Renal cortex interstitium (tissue), 15 donors: ENCODE measurements around the gene ZNF584. TPM values are rescaled to one million over a fixed set of nuclear protein-coding genes. Genes with fewer than 3 reads are reported as not detected.
"Not testable (repeated sequence)": the region's sequence is repeated elsewhere in the genome, so short reads cannot be mapped to it uniquely, and the experiment has no call there.

Experiments
- DNase-seq, 11 donors: peaks; one replicate each; pipeline ENCODE4 v3.0.0-alpha.2; 2013; ENCODE audit warnings: low read depth in 9 of 11, low spot score in 4 of 11; ENCODE audit errors: extremely low read depth in 1 of 11
- long read RNA-seq, 16 experiments: transcript quantifications; one replicate each; lab custom pipeline, GENCODE V29; 2026
- polyA plus RNA-seq, 3 donors: library from polyadenylated mRNA; unstranded; fragments of 120-200 nt; gene quantifications; one replicate each; pipeline ENCODE4 v1.2.1, GENCODE V29; 2013; ENCODE audit not compliant: insufficient read length in 3 of 3

The ZNF584 gene
- polyA plus RNA-seq: 10 to 100 TPM; 13.3 to 15.0 (median 13.3) TPM
- long read RNA-seq, donor 1, transcript ZNF584-208 (1 exons, 2,709 nt): major isoform, 10 of 12 reads
- long read RNA-seq, donor 1, partial matches to known transcripts: 0 of 12 reads
- long read RNA-seq, donor 1, other reads (novel, unspliced or antisense): 0 of 12 reads
- long read RNA-seq, donor 2, transcript ZNF584-208 (1 exons, 2,709 nt): major isoform, 6 of 7 reads
- long read RNA-seq, donor 2, partial matches to known transcripts: 0 of 7 reads
- long read RNA-seq, donor 2, other reads (novel, unspliced or antisense): 0 of 7 reads
- long read RNA-seq, donor 3, partial matches to known transcripts: 0 of 5 reads
- long read RNA-seq, donor 3, other reads (novel, unspliced or antisense): 0 of 5 reads
- long read RNA-seq, donor 4, transcript ZNF584-208 (1 exons, 2,709 nt): major isoform, 8 of 12 reads
- long read RNA-seq, donor 4, partial matches to known transcripts: 0 of 12 reads
- long read RNA-seq, donor 4, other reads (novel, unspliced or antisense): 0 of 12 reads
- long read RNA-seq, donor 5, transcript ZNF584-208 (1 exons, 2,709 nt): major isoform, 8 of 8 reads
- long read RNA-seq, donor 5, partial matches to known transcripts: 0 of 8 reads
- long read RNA-seq, donor 5, other reads (novel, unspliced or antisense): 0 of 8 reads
- long read RNA-seq, donor 6, transcript ZNF584-208 (1 exons, 2,709 nt): major isoform, 6 of 8 reads
- long read RNA-seq, donor 6, partial matches to known transcripts: 0 of 8 reads
- long read RNA-seq, donor 6, other reads (novel, unspliced or antisense): 0 of 8 reads
- long read RNA-seq, donor 7, transcript ZNF584-208 (1 exons, 2,709 nt): major isoform, 11 of 13 reads
- long read RNA-seq, donor 7, partial matches to known transcripts: 0 of 13 reads
- long read RNA-seq, donor 7, other reads (novel, unspliced or antisense): 0 of 13 reads
- long read RNA-seq, donor 8, transcript ZNF584-208 (1 exons, 2,709 nt): major isoform, 13 of 20 reads
- long read RNA-seq, donor 8, partial matches to known transcripts: 5 of 20 reads
- long read RNA-seq, donor 8, other reads (novel, unspliced or antisense): 0 of 20 reads
- long read RNA-seq, donor 9, transcript ZNF584-208 (1 exons, 2,709 nt): major isoform, 10 of 10 reads
- long read RNA-seq, donor 9, partial matches to known transcripts: 0 of 10 reads
- long read RNA-seq, donor 9, other reads (novel, unspliced or antisense): 0 of 10 reads
- long read RNA-seq, donor 10, partial matches to known transcripts: 0 of 3 reads
- long read RNA-seq, donor 10, other reads (novel, unspliced or antisense): 0 of 3 reads
- long read RNA-seq, donor 11, transcript ZNF584-208 (1 exons, 2,709 nt): major isoform, 5 of 6 reads
- long read RNA-seq, donor 11, partial matches to known transcripts: 0 of 6 reads
- long read RNA-seq, donor 11, other reads (novel, unspliced or antisense): 0 of 6 reads
- long read RNA-seq, donor 12, partial matches to known transcripts: 0 of 1 reads
- long read RNA-seq, donor 12, other reads (novel, unspliced or antisense): 0 of 1 reads
- long read RNA-seq, donor 13, transcript ZNF584-208 (1 exons, 2,709 nt): major isoform, 17 of 17 reads
- long read RNA-seq, donor 13, partial matches to known transcripts: 0 of 17 reads
- long read RNA-seq, donor 13, other reads (novel, unspliced or antisense): 0 of 17 reads
- long read RNA-seq, donor 14, transcript ZNF584-208 (1 exons, 2,709 nt): major isoform, 6 of 9 reads
- long read RNA-seq, donor 14, partial matches to known transcripts: 0 of 9 reads
- long read RNA-seq, donor 14, other reads (novel, unspliced or antisense): 0 of 9 reads
- long read RNA-seq, donor 15, partial matches to known transcripts: 0 of 4 reads
- long read RNA-seq, donor 15, other reads (novel, unspliced or antisense): 0 of 4 reads
- long read RNA-seq, donor 16, transcript ZNF584-208 (1 exons, 2,709 nt): major isoform, 16 of 27 reads
- long read RNA-seq, donor 16, partial matches to known transcripts: 10 of 27 reads
- long read RNA-seq, donor 16, other reads (novel, unspliced or antisense): 0 of 27 reads

- DNase-seq: peak; percentile 87 to 97 (median 94)
These were observed at the start of gene ZNF584 for GRCh38 chr19:58408152-58409009. Gene ZNF584 (plus strand): TSS chr19:58408649. CDS start chr19:58409148, 499 bp downstream.

DNA sequence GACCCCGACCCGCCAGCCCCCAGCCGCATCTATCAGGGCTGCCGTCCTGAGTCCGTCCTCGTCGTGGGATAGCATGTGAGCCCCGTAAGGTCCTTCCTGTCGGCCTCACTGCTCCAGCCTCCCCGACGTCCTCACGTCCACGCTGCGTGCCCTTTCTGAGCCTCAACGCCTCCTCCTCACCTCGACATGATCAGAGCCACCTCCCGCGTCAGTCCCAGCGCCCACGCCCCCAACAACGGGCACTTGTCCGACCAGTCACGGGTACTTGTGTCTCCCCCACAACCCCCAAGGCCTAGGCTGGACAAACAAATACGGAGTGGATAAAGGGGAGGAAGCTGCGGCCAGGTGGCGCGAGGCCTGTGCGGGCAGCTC, 46.6 kb upstream of the ZNF584 start:
- no peak for DNase-seq

DNA sequence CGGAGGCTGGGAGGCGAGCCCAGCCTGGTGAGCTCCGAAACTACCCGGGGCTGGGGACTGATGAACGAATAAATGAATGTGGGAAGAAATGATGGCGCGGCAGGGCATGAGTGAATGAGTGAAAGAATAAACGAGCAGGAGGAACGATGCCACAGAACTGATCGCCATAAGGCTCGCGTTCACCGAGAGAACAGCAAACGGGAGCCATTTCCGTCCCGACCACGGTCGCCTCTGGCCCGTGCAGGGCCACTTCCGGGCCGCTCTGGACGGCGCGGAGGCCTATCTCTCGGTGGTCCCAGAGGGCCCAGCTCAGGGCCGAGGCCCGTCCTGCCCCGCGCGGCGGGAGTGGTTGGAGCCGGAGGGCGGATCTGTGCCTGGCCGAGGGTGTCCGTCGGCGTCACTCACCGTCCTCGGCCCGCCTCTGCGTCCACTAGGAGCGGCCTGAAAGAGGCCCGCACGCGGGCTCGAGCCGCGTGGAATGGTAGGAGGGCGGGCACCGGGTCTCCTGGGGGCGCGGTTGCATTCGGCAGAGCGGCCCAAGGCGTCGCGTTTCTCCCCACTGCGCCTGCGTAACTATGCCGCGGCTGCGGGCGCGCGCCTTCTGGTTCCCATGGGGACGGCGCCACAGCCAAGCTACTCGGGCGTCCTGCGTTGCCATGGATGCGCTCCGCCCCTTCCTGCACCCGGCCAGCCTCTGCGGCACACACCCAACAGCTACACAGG, 46.0 kb upstream of the ZNF584 start, which contains the start of gene ZNF497:
Gene ZNF497 (minus strand): TSS at position 480 of the 723 bp plus-strand sequence. CDS start 5,116 bp downstream, outside the sequence.
- DNase-seq: peak; percentile 88 to 95 (median 93)

- no peak for DNase-seq
These were observed 44.3 kb upstream of the ZNF584 start for GRCh38 chr19:58364146-58364545.

DNA sequence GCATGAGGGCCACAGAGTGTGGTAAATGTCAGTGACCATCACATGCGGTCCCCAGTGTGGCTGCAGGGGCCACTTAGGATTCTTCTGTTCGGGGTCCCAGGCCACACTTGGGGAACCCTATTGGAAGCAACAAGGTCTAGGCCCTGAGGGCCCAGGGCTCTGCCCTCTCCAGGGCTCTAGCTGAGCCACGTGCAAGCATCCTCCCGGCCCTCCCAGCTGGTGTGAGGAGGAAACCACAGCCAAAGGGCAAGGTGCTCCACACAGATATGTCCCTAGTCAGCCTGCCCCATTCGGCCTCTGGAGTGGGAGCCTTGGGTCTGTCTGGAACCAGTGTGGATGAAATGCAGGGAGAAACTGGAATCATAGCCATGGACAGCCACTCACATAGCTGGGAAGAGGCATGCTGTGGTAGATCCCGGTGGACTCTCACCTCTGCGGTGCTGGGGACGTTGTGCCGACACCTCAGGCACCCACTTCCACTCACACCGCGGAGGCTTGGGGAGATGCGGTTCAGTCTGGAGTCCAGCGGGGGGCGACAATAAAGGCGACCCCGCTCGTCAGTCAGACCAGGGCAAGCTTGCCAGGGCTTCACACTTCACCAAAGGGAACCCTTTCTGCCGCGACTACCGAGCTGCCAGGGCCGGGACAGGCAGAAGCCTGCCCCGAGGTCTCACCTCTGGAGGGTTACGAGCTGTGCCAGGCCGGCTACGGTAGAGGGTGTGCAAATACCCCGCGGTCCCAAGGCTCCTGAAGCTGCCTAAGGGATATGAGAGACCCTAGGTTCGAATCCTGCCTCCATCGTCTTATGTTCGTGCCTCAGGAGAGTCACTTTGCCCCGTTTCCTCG, 41.6 kb upstream of the ZNF584 start:
- DNase-seq: no peak

DNA sequence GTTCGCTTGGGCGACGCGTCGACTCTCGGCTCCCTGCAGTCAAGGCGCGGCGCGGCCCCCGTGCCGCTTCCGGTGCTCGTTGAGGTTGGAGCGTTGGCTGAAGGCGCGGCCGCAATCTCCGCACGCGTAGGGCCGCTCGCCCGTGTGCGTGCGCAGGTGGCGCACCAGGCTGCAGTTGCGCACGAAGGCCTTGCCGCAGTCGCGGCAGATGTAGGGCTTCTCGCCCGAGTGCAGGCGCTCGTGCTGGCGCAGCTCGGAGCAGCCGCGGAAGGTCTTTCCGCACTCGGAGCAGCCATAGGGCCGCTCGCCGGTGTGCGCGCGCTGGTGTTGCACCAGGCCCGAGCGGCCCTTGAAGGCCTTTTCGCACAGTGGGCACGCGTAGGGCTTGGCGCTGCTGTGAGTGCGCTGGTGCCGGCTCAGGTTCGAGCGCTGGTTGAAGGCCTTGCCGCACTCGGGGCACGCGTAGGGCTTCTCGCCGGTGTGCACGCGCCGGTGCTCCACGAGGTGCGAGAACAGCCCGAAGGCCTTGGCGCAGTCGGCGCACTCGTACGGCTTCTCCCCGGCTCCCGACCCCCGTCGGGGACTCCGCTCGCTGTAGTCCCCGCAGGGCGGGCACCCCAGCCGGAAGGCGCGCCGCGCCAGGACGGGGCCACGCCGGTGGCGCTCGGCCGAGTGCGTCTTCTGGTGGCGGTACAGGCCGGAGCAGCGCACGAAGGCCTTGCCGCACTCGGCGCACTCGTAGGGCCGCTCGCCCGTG, 40.6 kb upstream of the ZNF584 start:
- no peak for DNase-seq

DNA sequence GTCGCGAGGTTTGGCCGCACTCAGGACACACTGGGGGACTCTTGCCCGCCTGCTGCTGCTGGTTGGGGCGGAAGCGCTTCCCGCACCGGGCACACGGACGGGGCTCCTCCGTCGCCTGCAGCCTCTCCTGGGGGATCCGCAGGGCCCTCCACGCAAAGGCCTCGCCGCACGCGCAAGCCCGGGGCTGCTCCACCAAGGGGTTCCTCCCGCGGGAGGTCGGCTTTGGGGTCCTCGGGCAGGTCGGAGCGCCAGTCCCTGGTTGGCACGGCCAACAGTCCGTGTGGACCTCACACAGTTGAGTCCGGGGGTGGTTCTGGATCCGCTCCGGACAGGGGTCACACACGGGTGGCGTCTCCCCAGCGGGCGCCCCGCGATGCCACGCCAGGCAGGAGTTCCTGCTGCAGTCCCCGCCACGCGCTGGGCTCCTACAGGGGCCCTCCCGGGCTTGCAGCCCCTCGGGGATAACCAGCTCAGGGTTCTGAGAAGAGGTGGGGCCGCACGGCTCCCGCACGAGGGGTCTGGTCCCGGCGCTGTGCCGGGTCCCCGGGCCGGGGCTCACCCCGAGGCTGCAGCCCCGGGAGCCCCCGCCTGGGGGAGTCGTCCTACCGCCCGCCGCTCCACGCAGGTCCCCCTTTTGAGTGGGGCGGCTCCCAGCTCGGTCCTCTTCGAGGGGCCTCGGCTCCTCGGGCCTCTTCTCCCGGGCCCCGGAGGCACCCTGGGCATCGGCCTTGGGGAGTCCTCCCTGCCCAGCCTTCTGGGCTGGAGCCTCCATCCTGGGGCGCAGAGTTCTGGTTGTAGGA, 39.7 kb upstream of the ZNF584 start:
- DNase-seq: no peak

DNA sequence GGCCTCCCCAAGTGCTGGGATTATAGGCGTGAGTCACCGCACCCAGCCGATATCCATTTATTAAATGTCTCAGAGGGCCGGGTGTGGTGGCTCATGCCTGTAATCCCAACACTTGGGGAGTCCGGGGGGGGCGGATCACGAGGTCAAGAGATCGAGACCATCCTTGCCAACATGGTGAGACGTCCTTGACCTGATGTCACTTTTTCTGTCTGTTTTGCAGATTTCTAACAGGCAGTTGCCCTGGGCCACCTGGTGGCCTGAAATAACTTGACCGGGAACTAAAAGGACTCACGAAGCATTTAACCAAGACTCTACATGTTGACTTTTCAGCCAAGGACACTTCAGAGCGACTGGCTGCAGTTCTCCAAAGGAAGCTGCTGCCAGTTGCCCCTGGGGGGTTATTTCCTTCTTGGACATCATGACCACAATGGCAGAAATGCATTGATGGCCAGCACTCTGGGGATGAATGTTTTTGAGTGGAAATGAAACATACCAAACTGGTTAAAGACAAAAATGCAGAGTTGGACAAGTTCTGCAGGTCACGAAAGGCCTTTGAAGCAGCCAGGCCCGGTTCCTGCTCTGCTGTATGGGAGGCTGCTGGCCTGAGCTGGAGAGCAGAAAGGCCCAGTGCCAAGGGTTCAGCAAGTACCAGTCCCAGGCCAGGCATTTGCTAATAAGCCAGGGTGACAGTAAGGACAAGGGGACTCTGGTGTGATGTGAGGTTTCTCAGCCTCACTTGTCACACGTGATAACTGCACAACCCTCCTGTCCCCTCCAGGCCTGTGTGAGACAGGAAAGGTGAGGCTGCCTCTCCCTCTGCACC, 35.9 kb upstream of the ZNF584 start:
- no peak for DNase-seq

- no peak for DNase-seq
These were observed 34.2 kb upstream of the ZNF584 start for GRCh38 chr19:58374200-58374599.

DNA sequence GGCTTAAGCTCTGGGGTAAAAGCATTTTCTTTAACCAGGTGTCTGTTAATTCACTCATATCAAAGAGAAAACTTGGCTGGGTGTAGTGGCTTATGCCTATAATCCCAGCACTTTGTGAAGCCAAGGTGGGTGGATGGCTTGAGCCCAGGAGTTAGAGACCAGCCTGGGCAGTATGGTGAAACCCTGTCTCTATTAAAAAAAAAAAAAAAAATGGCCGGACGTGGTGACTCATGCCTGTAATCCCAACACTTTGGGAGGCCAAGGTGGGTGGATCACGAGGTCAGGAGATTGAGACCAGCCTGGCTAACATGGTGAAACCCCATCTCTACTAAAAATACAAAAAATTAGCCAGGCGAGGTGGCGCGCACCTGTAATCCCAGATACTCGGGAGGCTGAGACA, 31.7 kb upstream of the ZNF584 start:
- DNase-seq: not testable (repeated sequence)

GRCh38 chr19:58379246-58379645, 29.2 kb upstream of the ZNF584 start:
- DNase-seq: no peak

DNA sequence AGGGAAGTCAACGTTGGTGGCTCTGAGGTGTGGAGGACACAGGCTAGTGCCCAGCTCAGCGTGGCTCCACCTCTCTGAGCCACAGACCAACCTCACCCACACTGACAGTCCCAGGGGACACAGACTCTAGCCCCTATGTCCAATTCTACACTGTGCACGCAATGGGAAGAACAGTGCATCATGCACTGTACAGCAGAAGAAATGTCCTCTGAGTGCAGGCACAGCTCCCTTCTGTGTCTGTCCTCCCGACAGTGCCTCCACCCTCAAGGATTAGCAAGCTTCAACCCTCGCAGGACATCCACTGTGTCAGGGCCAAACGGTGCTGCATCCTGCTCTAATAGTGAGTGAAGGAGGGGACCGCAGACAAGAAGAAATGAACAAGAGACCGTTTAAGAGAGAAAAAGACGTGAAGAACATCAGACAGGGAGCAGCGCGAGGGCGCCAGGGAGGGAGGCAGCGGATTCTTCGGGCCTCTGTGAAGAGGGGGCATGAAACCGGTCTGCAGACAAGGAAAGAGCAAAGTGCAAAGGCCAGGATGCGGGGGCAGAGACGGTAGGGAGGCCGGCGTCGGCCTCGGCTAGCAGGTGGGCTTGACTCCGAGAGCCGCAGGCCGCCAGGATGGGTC, 28.3 kb upstream of the ZNF584 start:
- no peak for DNase-seq
